Calu3 (cell line): ENCODE measurements around the gene SPCS3. TPM values are rescaled to one million over a fixed set of nuclear protein-coding genes. Genes with fewer than 3 reads are reported as not detected.
A peak's percentile ranks its signal among the peaks of the same experiment; 100 is the strongest.

Experiments
- BruUV-seq: library from RNA; stranded (reverse); fragments of 400-500 nt; replicated peaks from 2 replicates; lab custom pipeline; 2021; lab: Mats Ljungman, UMichigan
- CTCF ChIA-PET: fragments of 300-600 bp; sonication (Branson Sonifier 250); formaldehyde crosslinking; loops from one replicate; lab custom pipeline; 2022; ENCODE audit warnings: antibody characterized with exemption; lab: Charles Lee
- DNase-seq: peaks from one replicate; pipeline ENCODE4 v3.0.0; 2022
- H3K27ac Mint-ChIP-seq: one replicate; pipeline ENCODE4 v1.8.0; 2022; ENCODE audit warnings: mixed read lengths; ENCODE audit not compliant: unreplicated experiment
- H3K27me3 Mint-ChIP-seq: one replicate; pipeline ENCODE4 v1.8.0; 2022; ENCODE audit warnings: mixed read lengths; ENCODE audit not compliant: unreplicated experiment
- H3K36me3 Mint-ChIP-seq: one replicate; pipeline ENCODE4 v1.8.0; 2022; ENCODE audit warnings: mild to moderate bottlenecking, moderate library complexity, mixed read lengths; ENCODE audit not compliant: insufficient read depth, unreplicated experiment
- H3K4me1 Mint-ChIP-seq: one replicate; pipeline ENCODE4 v1.8.0; 2022; ENCODE audit warnings: mild to moderate bottlenecking, low read depth, mixed read lengths; ENCODE audit not compliant: unreplicated experiment
- H3K4me3 Mint-ChIP-seq: one replicate; pipeline ENCODE4 v1.8.0; 2022; ENCODE audit warnings: mild to moderate bottlenecking, low read depth, moderate library complexity, mixed read lengths; ENCODE audit not compliant: unreplicated experiment
- H3K9me3 Mint-ChIP-seq: one replicate; pipeline ENCODE4 v1.8.0; 2022; ENCODE audit warnings: low read depth, mixed read lengths; ENCODE audit not compliant: unreplicated experiment
- CTCF ChIP-seq: fragments of 200-600 bp; IDR thresholded peaks from one replicate; pipeline ENCODE4 v1.8.0; 2022; ENCODE audit warnings: antibody characterized with exemption; ENCODE audit not compliant: unreplicated experiment
- intact Hi-C: fragments of 100-400 bp; cut with micrococcal nuclease; formaldehyde crosslinking; loops from one replicate; pipeline ENCODE4 v1.10.0; 2022; ENCODE audit not compliant: unreplicated experiment
- total RNA-seq: library from RNA; stranded (reverse); gene quantifications from 2 replicates; pipeline ENCODE4 v1.2.3, GENCODE V29; 2022

SPCS3 gene
- total RNA-seq, 1 experiment from 2014 or later, result 94.6 TPM

- H3K4me1 Mint-ChIP-seq, result no peaks in the 10 kb centered on the region
- TF ChIP-seq CTCF, result no peak
- CTCF ChIA-PET, result interaction anchor here (2.3 kb wide), 1 partner anchor 671 kb away, joined by 18 read pairs; no protein-coding TSS in a partner anchor
Observed at GRCh38 chr4:176376032-176376614, 56.4 kb downstream of the SPCS3 start.

GRCh38 chr4:176377780-176378179 is 58.0 kb downstream of the SPCS3 start:
- BruUV-seq, result no TSS peak
- Mint-ChIP-seq H3K36me3 (peaks cover 7% of the 10 kb centered on the region), H3K9me3 (no peaks in the 10 kb centered on the region), H3K4me3 (no peak overlapping the region), H3K27ac (no peak overlapping the region), H3K4me1 (no peaks in the 10 kb centered on the region), H3K27me3 (no peaks in the 10 kb centered on the region)
- no peak for DNase-seq
- intact Hi-C loops, result loop anchor here (1.0 to 10.0 kb wide), 6 partner anchors 155 to 1167 kb away; no protein-coding TSS in a partner anchor
- CTCF ChIA-PET, result interaction anchor here (0.8 to 2.3 kb wide), 3 partner anchors 415 to 669 kb away, joined by 3 to 18 read pairs (median 3); partner anchors contain the start of gene VEGFC
- no peak for TF ChIP-seq CTCF

More at GRCh38 chr4:176376032-176376614, 56.4 kb downstream of the SPCS3 start:
- intact Hi-C loops, result loop anchor here (1.0 to 10.0 kb wide), 6 partner anchors 156 to 1169 kb away; no protein-coding TSS in a partner anchor
- Mint-ChIP-seq H3K4me3 (no peak overlapping the region), H3K27ac (no peak overlapping the region), H3K27me3 (no peaks in the 10 kb centered on the region), H3K36me3 (peaks cover 7% of the 10 kb centered on the region), H3K9me3 (no peaks in the 10 kb centered on the region)
- no TSS peak for BruUV-seq
- DNase-seq, result no peak

- no TSS peak for BruUV-seq
- H3K4me3 Mint-ChIP-seq, result peak overlapping the region; percentile 72
- H3K4me1 Mint-ChIP-seq, result no peaks in the 10 kb centered on the region
- no peaks in the 10 kb centered on the region for H3K9me3 Mint-ChIP-seq
- intact Hi-C loops, result no loop called here
- TF ChIP-seq CTCF, result no peak
- H3K27me3 Mint-ChIP-seq, result no peaks in the 10 kb centered on the region
- peak; percentile 0 for DNase-seq
- H3K27ac Mint-ChIP-seq, result peak overlapping the region; percentile 70
- H3K36me3 Mint-ChIP-seq, result peaks cover 7% of the 10 kb centered on the region
- CTCF ChIA-PET, result interaction anchor here (1.4 kb wide), 1 partner anchor 667 kb away, joined by 7 read pairs; no protein-coding TSS in a partner anchor
Observed at GRCh38 chr4:176380352-176381157, 60.8 kb downstream of the SPCS3 start.

Other genes with a start within 250 kb of the SPCS3 start
- not detected in 2 replicates for gene SPATA4, start 124.4 kb upstream of the SPCS3 start, total RNA-seq
- gene ASB5, start 50.7 kb upstream of the SPCS3 start, total RNA-seq, result not detected in 2 replicates